Cardiac muscle cell (in vitro differentiated cells and primary cell): Measurements from ENCODE around the gene PPME1. TPM values are rescaled to one million over a fixed set of nuclear protein-coding genes. Genes with fewer than 3 reads are reported as not detected.
A peak's percentile ranks its signal among the peaks of the same experiment; 100 is the strongest.

Source experiments
- DNase-seq, 2 donors: peaks; one replicate each; pipeline versions ENCODE4 v3.0.0 to v3.0.0-alpha.2; 2010 to 2017; ENCODE audit warnings: low read depth in 1 of 2, low spot score in 1 of 2
- H3K27ac ChIP-seq: fragments of 200-600 bp; sonication (generic); 2 replicates; pipeline ENCODE4 v1.5.1; 2016
- H3K27me3 ChIP-seq: fragments of 200-600 bp; sonication (generic); 2 replicates; pipeline ENCODE4 v1.6.0; 2016; ENCODE audit warnings: control low read depth
- H3K36me3 ChIP-seq: fragments of 200-600 bp; sonication (generic); 2 replicates; pipeline ENCODE4 v1.5.1; 2016; ENCODE audit warnings: control low read depth
- H3K4me1 ChIP-seq: fragments of 200-600 bp; sonication (generic); 2 replicates; pipeline ENCODE4 v1.8.1; 2017; ENCODE audit warnings: low read depth, mild to moderate bottlenecking, mixed run types
- H3K4me3 ChIP-seq: fragments of 200-600 bp; sonication (generic); 2 replicates; pipeline ENCODE4 v1.5.1; 2016; ENCODE audit warnings: mild to moderate bottlenecking
- H3K9me3 ChIP-seq: fragments of 200-600 bp; sonication (generic); 2 replicates; pipeline ENCODE4 v1.5.1; 2017; ENCODE audit warnings: low read depth, mild to moderate bottlenecking, control low read depth
- polyA plus RNA-seq: library from polyadenylated mRNA; unstranded; fragments of >200 nt; fragmentation: Nextera tagmentation; extraction: Ambion mirVana; gene quantifications from 2 replicates; pipeline ENCODE4 v1.2.1, GENCODE V29; 2016
- total RNA-seq: library from RNA; depleted of rRNA; stranded (reverse); fragments of >200 nt; gene quantifications from 2 replicates; pipeline ENCODE4 v1.2.3, GENCODE V29; 2016
- TF ChIP-seq, protein P1 (sequence below): IDR thresholded peaks from 2 replicates; pipeline ENCODE4 v1.5.1; 2012; ENCODE audit warnings: low read depth, mild to moderate bottlenecking, low read length

PPME1 gene
- total and polyA plus RNA-seq, 2 experiments from 2014 or later: 55.2 to 109 TPM

DNA sequence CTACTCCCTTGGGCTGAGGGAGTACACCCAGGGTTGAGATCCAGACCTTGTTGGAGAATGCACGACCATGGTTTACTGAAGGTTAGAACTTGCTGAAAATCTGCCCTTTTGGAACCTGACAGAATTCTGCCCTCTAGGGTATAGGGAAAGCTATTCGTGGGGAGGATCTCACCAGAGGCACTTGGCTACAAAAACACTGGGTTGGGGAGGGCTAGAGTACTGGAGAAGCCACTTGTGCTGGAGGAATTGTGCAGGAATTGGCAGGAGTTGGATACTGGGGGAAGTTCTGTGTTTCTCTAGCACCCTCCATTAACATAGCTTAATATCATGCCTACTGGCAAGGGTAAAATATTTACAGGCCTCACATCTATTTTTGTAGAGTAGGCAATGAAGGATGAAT is 55.8 kb downstream of the PPME1 start:
- Histone ChIP-seq H3K36me3 (peaks cover 24% of the 10 kb centered on the region), H3K27me3 (no peaks in the 10 kb centered on the region), H3K4me3 (no peak overlapping the region), H3K9me3 (no peaks in the 10 kb centered on the region), H3K27ac (peak overlapping the region; percentile 70), H3K4me1 (peaks cover 20% of the 10 kb centered on the region)
- DNase-seq: peak in 1 of 2 donors; percentile 16
- TF ChIP-seq, protein P1, sequence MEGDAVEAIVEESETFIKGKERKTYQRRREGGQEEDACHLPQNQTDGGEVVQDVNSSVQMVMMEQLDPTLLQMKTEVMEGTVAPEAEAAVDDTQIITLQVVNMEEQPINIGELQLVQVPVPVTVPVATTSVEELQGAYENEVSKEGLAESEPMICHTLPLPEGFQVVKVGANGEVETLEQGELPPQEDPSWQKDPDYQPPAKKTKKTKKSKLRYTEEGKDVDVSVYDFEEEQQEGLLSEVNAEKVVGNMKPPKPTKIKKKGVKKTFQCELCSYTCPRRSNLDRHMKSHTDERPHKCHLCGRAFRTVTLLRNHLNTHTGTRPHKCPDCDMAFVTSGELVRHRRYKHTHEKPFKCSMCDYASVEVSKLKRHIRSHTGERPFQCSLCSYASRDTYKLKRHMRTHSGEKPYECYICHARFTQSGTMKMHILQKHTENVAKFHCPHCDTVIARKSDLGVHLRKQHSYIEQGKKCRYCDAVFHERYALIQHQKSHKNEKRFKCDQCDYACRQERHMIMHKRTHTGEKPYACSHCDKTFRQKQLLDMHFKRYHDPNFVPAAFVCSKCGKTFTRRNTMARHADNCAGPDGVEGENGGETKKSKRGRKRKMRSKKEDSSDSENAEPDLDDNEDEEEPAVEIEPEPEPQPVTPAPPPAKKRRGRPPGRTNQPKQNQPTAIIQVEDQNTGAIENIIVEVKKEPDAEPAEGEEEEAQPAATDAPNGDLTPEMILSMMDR: no peak

DNA sequence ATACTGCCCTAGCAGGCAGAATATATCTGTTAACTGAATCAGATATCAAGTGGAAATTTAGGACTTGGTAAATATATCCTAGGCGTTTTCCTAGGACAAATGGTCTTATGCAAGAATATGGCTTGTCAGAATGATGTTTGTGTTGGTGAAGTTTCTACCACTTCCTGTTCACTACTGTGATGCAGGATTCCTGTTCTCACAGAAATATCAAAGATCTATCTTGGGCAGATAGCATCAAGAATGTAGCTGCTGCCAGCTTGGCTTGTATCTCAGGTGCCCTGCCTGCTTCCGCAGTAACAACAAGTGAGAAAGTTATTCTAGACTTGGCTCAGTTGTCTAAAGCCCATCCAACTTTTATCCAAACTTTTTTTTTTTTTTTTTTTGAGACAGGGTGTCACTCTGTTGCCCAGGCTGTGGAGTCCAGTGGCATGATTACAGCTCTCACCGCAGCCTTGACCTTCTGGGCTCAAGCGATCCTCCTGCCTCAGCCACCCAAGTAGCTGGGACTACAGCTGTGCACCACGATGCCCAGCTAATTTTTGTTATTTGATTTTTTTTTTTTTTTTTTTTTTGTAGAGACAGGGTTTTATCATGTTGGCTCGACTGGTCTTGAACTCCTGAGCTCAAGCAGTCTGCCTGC is 61.3 kb downstream of the PPME1 start:
- TF ChIP-seq, protein P1: no peak
- no peaks in the 10 kb centered on the region for H3K27me3 ChIP-seq

DNA sequence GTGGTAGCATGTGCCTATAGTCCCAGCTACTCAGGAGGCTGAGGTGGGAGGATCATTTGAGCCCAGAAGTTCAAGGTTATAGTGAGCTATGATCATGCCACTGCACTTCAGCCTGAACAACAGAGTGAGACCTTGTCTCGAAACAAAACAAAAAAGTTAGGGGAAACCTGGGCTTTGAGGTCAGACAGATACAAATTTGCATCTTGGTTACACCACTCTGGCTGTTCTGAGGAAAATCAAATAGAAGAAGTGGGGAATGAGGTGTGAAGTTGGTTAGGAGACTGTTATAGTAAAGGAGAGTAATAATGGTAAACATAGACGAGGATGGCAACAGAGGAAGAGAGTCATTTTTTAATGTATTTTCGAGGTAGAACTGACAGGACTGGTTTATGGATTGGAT is 62.6 kb downstream of the PPME1 start:
- TF ChIP-seq, protein P1: no peak
- Histone ChIP-seq H3K36me3 (peaks cover 49% of the 10 kb centered on the region), H3K27ac (no peak overlapping the region), H3K4me1 (peaks cover 10% of the 10 kb centered on the region), H3K27me3 (no peaks in the 10 kb centered on the region), H3K4me3 (no peak overlapping the region), H3K9me3 (no peaks in the 10 kb centered on the region)
- DNase-seq: no peak

More for the DNA sequence above, 61.3 kb downstream of the PPME1 start:
- peaks cover 20% of the 10 kb centered on the region for H3K4me1 ChIP-seq
- H3K36me3 ChIP-seq: peaks cover 38% of the 10 kb centered on the region
- H3K4me3 ChIP-seq: no peak overlapping the region
- DNase-seq: no peak
- H3K9me3 ChIP-seq: no peaks in the 10 kb centered on the region
- no peak overlapping the region for H3K27ac ChIP-seq

DNA sequence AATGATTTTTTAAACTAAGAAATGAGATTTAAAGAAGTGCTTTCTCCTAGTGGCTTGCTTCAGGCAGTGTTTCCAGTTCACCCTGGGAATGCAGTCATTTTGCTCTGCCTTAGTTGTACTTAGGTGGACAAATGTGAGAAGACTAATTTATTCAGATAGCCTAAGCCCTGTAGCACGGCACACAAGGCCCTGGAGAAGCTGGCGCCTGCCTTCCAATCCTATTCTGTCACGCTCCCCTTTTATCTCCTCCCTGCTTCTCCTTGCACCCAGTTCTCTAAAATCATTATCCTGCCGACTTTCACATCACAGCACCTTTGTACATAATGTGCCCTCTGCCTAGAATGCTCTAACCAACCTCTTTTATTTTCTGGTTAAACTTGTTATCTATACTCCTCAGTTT is 64.0 kb downstream of the PPME1 start:
- H3K4me1 ChIP-seq: no peaks in the 10 kb centered on the region
- H3K27me3 ChIP-seq: no peaks in the 10 kb centered on the region
- H3K4me3 ChIP-seq: no peak overlapping the region
- DNase-seq: no peak
- H3K27ac ChIP-seq: peak overlapping the region; percentile 48
- H3K36me3 ChIP-seq: peaks cover 55% of the 10 kb centered on the region
- TF ChIP-seq, protein P1: no peak
- no peaks in the 10 kb centered on the region for H3K9me3 ChIP-seq

DNA sequence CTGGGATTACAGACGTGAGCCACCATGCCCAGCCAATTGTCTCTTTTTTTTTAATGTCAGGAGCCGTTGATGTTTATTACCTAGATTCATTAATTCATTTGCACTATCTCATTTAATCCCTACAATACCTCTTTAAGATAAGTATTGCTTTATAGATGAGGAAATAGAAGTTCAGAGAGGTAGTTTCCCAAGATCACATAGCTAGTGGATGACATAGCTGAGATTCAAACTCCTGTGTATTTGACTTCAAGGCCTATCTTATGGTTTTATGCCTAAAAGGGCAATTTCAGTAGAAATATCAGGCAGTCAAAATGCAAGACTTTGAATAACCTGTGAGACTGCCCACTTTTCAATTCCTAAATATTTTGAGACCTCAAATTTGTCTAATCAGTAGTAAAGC is 66.5 kb downstream of the PPME1 start:
- no peak overlapping the region for H3K4me3 ChIP-seq
- H3K36me3 ChIP-seq: peaks cover 43% of the 10 kb centered on the region
- TF ChIP-seq, protein P1: no peak
- H3K9me3 ChIP-seq: no peaks in the 10 kb centered on the region
- H3K27me3 ChIP-seq: no peaks in the 10 kb centered on the region
- H3K4me1 ChIP-seq: no peaks in the 10 kb centered on the region
- no peak overlapping the region for H3K27ac ChIP-seq
- no peak for DNase-seq
